ENCODE measurements around the gene AIF1.

DNA sequence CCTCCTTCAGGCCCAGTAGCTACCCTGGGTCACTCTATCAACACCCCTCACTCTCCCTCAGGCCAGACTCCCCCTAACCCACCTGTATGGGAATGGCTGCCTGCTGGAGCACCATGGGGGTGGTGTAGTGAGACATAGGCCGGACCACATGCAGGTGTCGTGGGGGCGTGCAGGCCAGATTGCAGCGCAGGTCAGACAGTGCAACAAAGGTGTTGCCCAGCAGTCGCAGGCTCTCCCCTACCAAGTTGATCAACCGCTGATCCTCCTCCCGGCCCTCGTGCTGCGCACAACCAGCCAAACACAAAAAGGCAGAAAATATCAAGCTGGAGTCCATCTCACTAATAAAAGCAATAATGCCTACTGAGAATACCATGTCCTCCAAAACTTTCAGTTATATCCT lies 30.3 kb downstream of the AIF1 start:
- TF ChIP-seq YY1 (IDR thresholded peaks at IDR 0.05; ENCODE audit: insufficient read depth, insufficient read length) (no peak), ZNF274 (IDR thresholded peaks at IDR 0.05; ENCODE audit: low read depth, low read length) (no peak)

Data from NT2/D1 (cell line).